HCT116 (cell line): ENCODE data around the gene RBM19. TPM values are rescaled to one million over a fixed set of nuclear protein-coding genes. Genes with fewer than 3 reads are reported as not detected.

Source experiments
- ATAC-seq: fragments of 200-7000 bp; cut with Tn5 transposase; 2 replicates; pipeline ENCODE4 v1.9.1; 2020; ENCODE audit warnings: mild to moderate bottlenecking, moderate library complexity
- BruUV-seq: library from RNA; stranded (reverse); fragments of 400-500 nt; replicated peaks from 2 replicates; lab custom pipeline; 2021; lab: Mats Ljungman, UMichigan
- CTCF ChIA-PET: fragments of 300-600 bp; sonication (Branson Sonifier 250); formaldehyde crosslinking; loops from one replicate; lab custom pipeline; 2021; ENCODE audit warnings: antibody characterized with exemption; lab: Charles Lee
- POLR2A ChIA-PET: fragments of 300-600, 350-600 bp; sonication (Branson Sonifier 250); formaldehyde crosslinking; loops from one replicate; lab custom pipeline; 2021; ENCODE audit warnings: antibody characterized with exemption; lab: Charles Lee
- RAD21 ChIA-PET, 2 experiments: fragments of 300-600 bp; sonication (Branson Sonifier 250); formaldehyde crosslinking; loops; one replicate each; lab custom pipeline; 2023; ENCODE audit warnings: low total read pairs in 2 of 2; ENCODE audit not compliant: uncharacterized antibody in 2 of 2, unreplicated experiment in 2 of 2, low non-redundant PET in 1 of 2; lab: Charles Lee
- DNase-seq: peaks from one replicate; pipeline ENCODE4 v3.0.0-alpha.2; 2010; ENCODE audit warnings: low read depth, low spot score
- H2AFZ ChIP-seq: fragments of 200-600 bp; shearing (Covaris generic), sonication (generic); 2 replicates; pipeline ENCODE4 v1.6.1; 2017; ENCODE audit warnings: low read depth, mixed run types, mixed read lengths, antibody characterized with exemption, low read length; ENCODE audit not compliant: poor library complexity, severe bottlenecking
- H3K27ac ChIP-seq: 2 replicates; pipeline ENCODE4 v1.5.1; 2012; ENCODE audit warnings: low read depth, low read length
- H3K27me3 ChIP-seq: fragments of 200-600 bp; sonication (generic); 2 replicates; pipeline ENCODE4 v1.6.1; 2016; ENCODE audit warnings: mixed run types, low read length, mixed read lengths; ENCODE audit not compliant: insufficient read depth
- H3K36me3 ChIP-seq, 2 experiments: fragments of 200-500 bp in 1 of 2; fragments of 200-600 bp in 1 of 2; sonication (Bioruptor generic) in 1 of 2; sonication (generic) in 1 of 2; 2 replicates each; pipeline versions ENCODE4 v1.5.1 to v1.6.1; 2014 to 2016; ENCODE audit warnings: low read length in 2 of 2, inconsistent platforms in 1 of 2, mixed read lengths in 1 of 2, mixed run types in 1 of 2; ENCODE audit not compliant: insufficient read depth in 2 of 2, control insufficient read depth in 1 of 2
- H3K4me1 ChIP-seq, 2 experiments: fragments of 200-600 bp in 1 of 2; sonication (generic) in 1 of 2; 2 replicates each; pipeline versions ENCODE4 v1.5.1 to v1.6.1; 2012 to 2017; ENCODE audit warnings: low read length in 2 of 2, inconsistent platforms in 1 of 2, mild to moderate bottlenecking in 1 of 2, mixed read lengths in 1 of 2, mixed run types in 1 of 2, moderate library complexity in 1 of 2; ENCODE audit not compliant: insufficient read depth in 2 of 2, control insufficient read depth in 1 of 2
- H3K4me2 ChIP-seq: fragments of 200-600 bp; sonication (generic); 2 replicates; pipeline ENCODE4 v1.6.1; 2017; ENCODE audit warnings: mixed run types, low read length, mixed read lengths
- H3K4me3 ChIP-seq, 2 experiments: fragments of 200-600 bp in 1 of 2; sonication (generic) in 1 of 2; replicated peaks in 1 of 2; 2 replicates each; pipeline ENCODE4 v1.5.1; 2011 to 2016; ENCODE audit warnings: low read length in 2 of 2, control low read depth in 1 of 2, low read depth in 1 of 2, mild to moderate bottlenecking in 1 of 2, mixed read lengths in 1 of 2, mixed run types in 1 of 2
- H3K79me2 ChIP-seq: fragments of 200-600 bp; sonication (generic); 2 replicates; pipeline ENCODE4 v1.6.1; 2017; ENCODE audit warnings: mild to moderate bottlenecking, mixed run types, low read length, moderate library complexity, mixed read lengths; ENCODE audit not compliant: insufficient read depth
- H3K9ac ChIP-seq: fragments of 200-600 bp; sonication (generic); 2 replicates; pipeline ENCODE4 v1.6.1; 2016; ENCODE audit warnings: low read length, mixed read lengths
- H3K9me2 ChIP-seq: fragments of 200-600 bp; sonication (generic), shearing (Covaris generic); 2 replicates; pipeline ENCODE4 v1.6.1; 2017; ENCODE audit warnings: mixed run types, mild to moderate bottlenecking, moderate library complexity; ENCODE audit not compliant: insufficient read depth
- H3K9me3 ChIP-seq, 2 experiments: fragments of 200-500 bp in 1 of 2; fragments of 200-600 bp in 1 of 2; sonication (Bioruptor generic) in 1 of 2; sonication (generic) in 1 of 2; 2 replicates each; pipeline ENCODE4 v1.6.1; 2014 to 2017; ENCODE audit warnings: low read length in 2 of 2, mixed read lengths in 2 of 2, inconsistent platforms in 1 of 2, low read depth in 1 of 2, mild to moderate bottlenecking in 1 of 2, mixed run types in 1 of 2, moderate library complexity in 1 of 2; ENCODE audit not compliant: control insufficient read depth in 1 of 2, insufficient read depth in 1 of 2
- H4K20me1 ChIP-seq: fragments of 200-600 bp; sonication (generic), shearing (Covaris generic); 2 replicates; pipeline ENCODE4 v1.6.1; 2017; ENCODE audit warnings: mixed run types, mild to moderate bottlenecking, moderate library complexity; ENCODE audit not compliant: insufficient read depth
- CBX3 ChIP-seq: IDR thresholded peaks from 2 replicates; pipeline ENCODE4 v1.6.1; 2012; ENCODE audit warnings: low read depth
- CEBPB ChIP-seq: IDR thresholded peaks from 2 replicates; pipeline ENCODE4 v1.6.1; 2012; ENCODE audit warnings: low read depth
- EGR1 ChIP-seq: IDR thresholded peaks from 2 replicates; pipeline ENCODE4 v1.6.1; 2012; ENCODE audit warnings: low read depth
- EZH2 ChIP-seq: fragments of 200-600 bp; sonication (generic); IDR thresholded peaks from 2 replicates; pipeline ENCODE4 v1.6.1; 2017; ENCODE audit warnings: antibody characterized with exemption, mixed run types
- EZH2phosphoT487 ChIP-seq: fragments of 200-600 bp; IDR thresholded peaks from 2 replicates; pipeline ENCODE4 v1.6.1; 2018; ENCODE audit warnings: antibody characterized with exemption, borderline replicate concordance
- FOSL1 ChIP-seq: IDR thresholded peaks from 2 replicates; pipeline ENCODE4 v1.6.1; 2012; ENCODE audit warnings: low read depth
- JUND ChIP-seq: IDR thresholded peaks from 2 replicates; pipeline ENCODE4 v1.6.1; 2012
- POLR2A ChIP-seq: IDR thresholded peaks from 2 replicates; pipeline ENCODE4 v1.7.0; 2011; ENCODE audit warnings: borderline replicate concordance; ENCODE audit not compliant: insufficient read depth, insufficient read length; ENCODE audit errors: extremely low read depth
- SIN3A ChIP-seq: IDR thresholded peaks from 2 replicates; pipeline ENCODE4 v1.6.1; 2012; ENCODE audit warnings: low read depth
- SRF ChIP-seq: IDR thresholded peaks from 2 replicates; pipeline ENCODE4 v1.6.1; 2012; ENCODE audit warnings: low read depth
- ZFX ChIP-seq: fragments of 450-650 bp; IDR thresholded peaks from 2 replicates; pipeline ENCODE4 v1.6.1; 2017
- ZNF274 ChIP-seq: fragments of 200-500 bp; sonication (Bioruptor generic); IDR thresholded peaks from 2 replicates; pipeline ENCODE4 v1.6.1; 2014; ENCODE audit warnings: mild to moderate bottlenecking, low read depth, low read length, inconsistent platforms
- intact Hi-C: fragments of 100-400 bp; cut with micrococcal nuclease; formaldehyde crosslinking; loops from 2 replicates; pipeline ENCODE4 v1.10.0; 2022
- total RNA-seq: library from RNA; stranded (reverse); gene quantifications from one replicate; pipeline ENCODE4 v1.2.1, GENCODE V29; 2021; ENCODE audit not compliant: unreplicated experiment
- TF ChIP-seq, protein P1 (sequence below), 3 experiments: fragments of 200-600 bp in 1 of 3; sonication (generic) in 1 of 3; IDR thresholded peaks in 2 of 3; conservative IDR thresholded peaks in 1 of 3; 2 replicates each; pipeline ENCODE4 v1.5.1; 2012 to 2017; ENCODE audit warnings: low read depth in 2 of 3, low read length in 2 of 3, antibody characterized with exemption in 1 of 3, borderline replicate concordance in 1 of 3, control low read depth in 1 of 3, mild to moderate bottlenecking in 1 of 3, mixed read lengths in 1 of 3, mixed run types in 1 of 3, moderate library complexity in 1 of 3; ENCODE audit not compliant: insufficient read depth in 1 of 3
- TF ChIP-seq, protein P2 (sequence below): IDR thresholded peaks from 2 replicates; pipeline ENCODE4 v1.6.1; 2012

The RBM19 gene
- total RNA-seq, 1 experiment from 2014 or later, result 30.7 TPM

DNA sequence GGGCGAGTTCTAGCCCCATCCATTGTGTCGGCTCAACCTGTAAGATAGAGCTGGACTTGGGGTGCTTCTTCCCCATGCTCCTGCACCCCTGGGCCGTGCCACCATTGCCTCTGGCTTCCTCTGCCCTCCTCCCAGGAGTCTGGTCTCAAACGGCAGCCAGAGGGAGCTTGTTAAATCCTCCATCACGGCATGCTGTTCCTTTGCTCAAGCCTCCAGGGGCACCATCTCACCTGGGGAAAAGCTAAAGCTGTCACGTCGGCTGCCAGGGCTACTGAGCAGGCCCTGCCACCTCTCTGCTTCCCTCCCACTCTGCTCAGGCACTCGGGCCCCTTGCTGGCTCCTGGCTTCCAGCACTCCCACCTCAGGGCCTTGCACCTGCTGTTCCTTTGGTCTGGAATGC is 140.4 kb downstream of the RBM19 start:
- ATAC-seq (0 out of 2 replicates have a peak, but pooled peaks have one; percentile 24), DNase-seq (no peak)
- Histone ChIP-seq H3K9ac (no peak overlapping the region), H3K79me2 (no peaks in the 10 kb centered on the region), H3K9me2 (no peaks in the 10 kb centered on the region), H3K4me1 (no peaks in the 10 kb centered on the region), H3K27me3 (no peaks in the 10 kb centered on the region), H3K27ac (no peak overlapping the region), H3K9me3 (no peaks in the 10 kb centered on the region), H3K4me3 (no peak overlapping the region), H4K20me1 (no peaks in the 10 kb centered on the region), H3K36me3 (no peaks in the 10 kb centered on the region), H2AFZ (no peak overlapping the region), H3K4me2 (no peak overlapping the region)
- TF ChIP-seq SIN3A (no peak), CEBPB (no peak), SRF (no peak), ZFX (no peak), EZH2phosphoT487 (no peak), CBX3 (no peak), JUND (no peak), FOSL1 (no peak), EZH2 (no peak), POLR2A (no peak), ZNF274 (no peak), EGR1 (no peak)
- TF ChIP-seq, protein P1, sequence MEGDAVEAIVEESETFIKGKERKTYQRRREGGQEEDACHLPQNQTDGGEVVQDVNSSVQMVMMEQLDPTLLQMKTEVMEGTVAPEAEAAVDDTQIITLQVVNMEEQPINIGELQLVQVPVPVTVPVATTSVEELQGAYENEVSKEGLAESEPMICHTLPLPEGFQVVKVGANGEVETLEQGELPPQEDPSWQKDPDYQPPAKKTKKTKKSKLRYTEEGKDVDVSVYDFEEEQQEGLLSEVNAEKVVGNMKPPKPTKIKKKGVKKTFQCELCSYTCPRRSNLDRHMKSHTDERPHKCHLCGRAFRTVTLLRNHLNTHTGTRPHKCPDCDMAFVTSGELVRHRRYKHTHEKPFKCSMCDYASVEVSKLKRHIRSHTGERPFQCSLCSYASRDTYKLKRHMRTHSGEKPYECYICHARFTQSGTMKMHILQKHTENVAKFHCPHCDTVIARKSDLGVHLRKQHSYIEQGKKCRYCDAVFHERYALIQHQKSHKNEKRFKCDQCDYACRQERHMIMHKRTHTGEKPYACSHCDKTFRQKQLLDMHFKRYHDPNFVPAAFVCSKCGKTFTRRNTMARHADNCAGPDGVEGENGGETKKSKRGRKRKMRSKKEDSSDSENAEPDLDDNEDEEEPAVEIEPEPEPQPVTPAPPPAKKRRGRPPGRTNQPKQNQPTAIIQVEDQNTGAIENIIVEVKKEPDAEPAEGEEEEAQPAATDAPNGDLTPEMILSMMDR (IDR thresholded peaks at IDR 0.05 in 2 of 3, conservative IDR thresholded peaks at IDR 0.05 in 1 of 3; ENCODE audit: borderline replicate concordance in 1 of 3, insufficient read depth in 1 of 3, low read depth in 2 of 3, low read length in 2 of 3), result no peak
- TF ChIP-seq, protein P2, sequence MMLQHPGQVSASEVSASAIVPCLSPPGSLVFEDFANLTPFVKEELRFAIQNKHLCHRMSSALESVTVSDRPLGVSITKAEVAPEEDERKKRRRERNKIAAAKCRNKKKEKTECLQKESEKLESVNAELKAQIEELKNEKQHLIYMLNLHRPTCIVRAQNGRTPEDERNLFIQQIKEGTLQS, result no peak
- intact Hi-C loops, result no loop called here
- ChIA-PET CTCF (no interaction called here), POLR2A (no interaction called here), RAD21 (no interaction called here)
- no TSS peak for BruUV-seq
